MCF 10A (cell line): ENCODE results near the gene SRRM3. TPM values are rescaled to one million over a fixed set of nuclear protein-coding genes. Genes with fewer than 3 reads are reported as not detected.

Source experiments
- BruUV-seq: library from RNA; stranded (reverse); fragments of 400-500 nt; replicated peaks from 2 replicates; lab custom pipeline; 2021; lab: Mats Ljungman, UMichigan
- CTCF ChIA-PET: fragments of 300-600 bp; sonication (Branson Sonifier 250); formaldehyde crosslinking; extraction: SDS; loops from one replicate; lab custom pipeline; 2021; ENCODE audit warnings: antibody characterized with exemption, inconsistent platforms; lab: Yijun Ruan, JAX
- POLR2A ChIA-PET: fragments of 300-600, 350-650 bp; sonication (Branson Sonifier 250); formaldehyde crosslinking; extraction: SDS; loops from one replicate; lab custom pipeline; 2020; ENCODE audit warnings: antibody characterized with exemption, inconsistent platforms; lab: Yijun Ruan, JAX
- DNase-seq: peaks from one replicate; pipeline ENCODE4 v3.0.0-alpha.2; 2018; ENCODE audit not compliant: unreplicated experiment
- H3K27ac Mint-ChIP-seq: one replicate; pipeline ENCODE4 v1.8.0; 2022; ENCODE audit warnings: mild to moderate bottlenecking, low read depth, mixed read lengths; ENCODE audit not compliant: unreplicated experiment
- H3K27me3 Mint-ChIP-seq: one replicate; pipeline ENCODE4 v1.8.0; 2022; ENCODE audit warnings: mixed read lengths; ENCODE audit not compliant: insufficient read depth, unreplicated experiment
- H3K36me3 Mint-ChIP-seq: one replicate; pipeline ENCODE4 v1.8.0; 2022; ENCODE audit warnings: mild to moderate bottlenecking, moderate library complexity, mixed read lengths; ENCODE audit not compliant: insufficient read depth, unreplicated experiment
- H3K4me1 Mint-ChIP-seq: one replicate; pipeline ENCODE4 v1.8.0; 2022; ENCODE audit warnings: mixed read lengths; ENCODE audit not compliant: insufficient read depth, unreplicated experiment
- H3K4me3 Mint-ChIP-seq: one replicate; pipeline ENCODE4 v1.8.0; 2022; ENCODE audit warnings: mild to moderate bottlenecking, moderate library complexity, mixed read lengths; ENCODE audit not compliant: unreplicated experiment
- H3K9me3 Mint-ChIP-seq: one replicate; pipeline ENCODE4 v1.8.0; 2022; ENCODE audit warnings: mixed read lengths; ENCODE audit not compliant: unreplicated experiment
- intact Hi-C: fragments of 100-400 bp; cut with micrococcal nuclease; formaldehyde crosslinking; loops from 2 replicates; pipeline ENCODE4 v1.14.1; 2022
- total RNA-seq: library from RNA; stranded (reverse); gene quantifications from 2 replicates; pipeline ENCODE4 v1.2.3, GENCODE V29; 2022
- TF ChIP-seq, protein P1 (sequence below): fragments of 200-600 bp; IDR thresholded peaks from one replicate; pipeline ENCODE4 v1.8.0; 2022; ENCODE audit warnings: antibody characterized with exemption, mild to moderate bottlenecking; ENCODE audit not compliant: unreplicated experiment

Gene SRRM3
- total RNA-seq, 1 experiment from 2014 or later, result 0.70 TPM

DNA sequence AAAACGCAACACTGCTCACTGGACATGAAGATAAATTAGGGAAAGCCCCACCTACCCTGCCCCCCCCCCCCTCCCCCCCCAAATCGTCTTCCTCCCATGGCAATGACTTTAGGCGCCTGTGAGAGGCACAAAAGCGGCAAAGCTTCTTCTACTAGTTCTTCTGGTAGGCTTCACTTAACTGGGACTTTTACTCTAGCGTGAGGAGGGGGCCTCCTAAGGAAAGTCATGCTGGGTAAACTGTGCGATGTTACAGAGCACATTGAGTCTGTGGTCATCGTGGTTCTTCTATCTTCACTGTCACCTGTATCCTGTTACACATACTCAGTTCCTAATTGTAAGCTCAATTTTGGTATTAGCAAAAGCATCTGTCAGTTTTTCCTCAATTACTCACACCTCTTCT is 125.9 kb downstream of the SRRM3 start:
- Mint-ChIP-seq H3K4me3 (no peak overlapping the region), H3K9me3 (no peaks in the 10 kb centered on the region), H3K27me3 (no peaks in the 10 kb centered on the region), H3K27ac (no peak overlapping the region), H3K4me1 (peaks cover 8% of the 10 kb centered on the region), H3K36me3 (peaks cover 87% of the 10 kb centered on the region)
- POLR2A ChIA-PET, result interaction anchor here (1.0 to 1.9 kb wide), 4 partner anchors 9 to 33 kb away, joined by 4 to 15 read pairs (median 6); partner anchors contain the start of gene HSPB1
- no peak for DNase-seq
- intact Hi-C loops, result no loop called here
- no TSS peak for BruUV-seq
- TF ChIP-seq, protein P1, sequence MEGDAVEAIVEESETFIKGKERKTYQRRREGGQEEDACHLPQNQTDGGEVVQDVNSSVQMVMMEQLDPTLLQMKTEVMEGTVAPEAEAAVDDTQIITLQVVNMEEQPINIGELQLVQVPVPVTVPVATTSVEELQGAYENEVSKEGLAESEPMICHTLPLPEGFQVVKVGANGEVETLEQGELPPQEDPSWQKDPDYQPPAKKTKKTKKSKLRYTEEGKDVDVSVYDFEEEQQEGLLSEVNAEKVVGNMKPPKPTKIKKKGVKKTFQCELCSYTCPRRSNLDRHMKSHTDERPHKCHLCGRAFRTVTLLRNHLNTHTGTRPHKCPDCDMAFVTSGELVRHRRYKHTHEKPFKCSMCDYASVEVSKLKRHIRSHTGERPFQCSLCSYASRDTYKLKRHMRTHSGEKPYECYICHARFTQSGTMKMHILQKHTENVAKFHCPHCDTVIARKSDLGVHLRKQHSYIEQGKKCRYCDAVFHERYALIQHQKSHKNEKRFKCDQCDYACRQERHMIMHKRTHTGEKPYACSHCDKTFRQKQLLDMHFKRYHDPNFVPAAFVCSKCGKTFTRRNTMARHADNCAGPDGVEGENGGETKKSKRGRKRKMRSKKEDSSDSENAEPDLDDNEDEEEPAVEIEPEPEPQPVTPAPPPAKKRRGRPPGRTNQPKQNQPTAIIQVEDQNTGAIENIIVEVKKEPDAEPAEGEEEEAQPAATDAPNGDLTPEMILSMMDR, result no peak
- CTCF ChIA-PET, result interaction anchor here (0.5 to 0.7 kb wide), 2 partner anchors 160 to 274 kb away, joined by 3 read pairs; no protein-coding TSS in a partner anchor

GRCh38 chr7:76328389-76328788 is 126.7 kb downstream of the SRRM3 start:
- ChIA-PET CTCF (interaction anchor here (0.8 kb wide), 1 partner anchor 10 kb away, joined by 3 read pairs; no protein-coding TSS in a partner anchor), POLR2A (no interaction called here)
- H3K36me3 Mint-ChIP-seq, result peaks cover 92% of the 10 kb centered on the region
- DNase-seq, result no peak
- peaks cover 11% of the 10 kb centered on the region for H3K4me1 Mint-ChIP-seq
- TF ChIP-seq, protein P1, result no peak
- no peaks in the 10 kb centered on the region for H3K27me3 Mint-ChIP-seq
- intact Hi-C loops, result no loop called here
- no peak overlapping the region for H3K27ac Mint-ChIP-seq
- no peaks in the 10 kb centered on the region for H3K9me3 Mint-ChIP-seq
- H3K4me3 Mint-ChIP-seq, result no peak overlapping the region
- no TSS peak for BruUV-seq

DNA sequence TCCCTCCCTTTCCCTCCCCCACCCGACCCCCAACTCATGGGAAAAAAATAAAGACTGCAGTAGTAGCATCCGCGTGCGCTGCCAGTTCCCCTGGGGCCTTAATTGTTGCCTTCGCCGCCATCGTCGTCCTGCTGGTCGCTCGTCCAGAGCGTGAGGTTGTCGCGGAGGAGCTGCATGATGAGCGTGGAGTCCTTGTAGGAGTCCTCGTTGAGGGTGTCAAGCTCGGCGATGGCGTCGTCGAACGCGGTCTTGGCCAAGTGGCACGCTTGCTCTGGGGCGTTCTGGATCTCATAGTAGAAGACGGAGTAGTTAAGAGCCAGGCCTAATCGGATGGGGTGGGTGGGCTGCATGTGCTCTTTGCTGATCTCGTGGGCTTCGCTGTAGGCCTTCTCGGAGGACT is 127.8 kb downstream of the SRRM3 start:
- no TSS peak for BruUV-seq
- Mint-ChIP-seq H3K36me3 (peaks cover 85% of the 10 kb centered on the region), H3K4me3 (no peak overlapping the region), H3K27ac (no peak overlapping the region), H3K4me1 (peaks cover 16% of the 10 kb centered on the region), H3K9me3 (no peaks in the 10 kb centered on the region), H3K27me3 (no peaks in the 10 kb centered on the region)
- TF ChIP-seq, protein P1, result no peak
- DNase-seq, result no peak
- ChIA-PET POLR2A (interaction anchor here (1.8 kb wide), 1 partner anchor 30 kb away, joined by 4 read pairs; the partner anchor contains the start of gene YWHAG), CTCF (interaction anchor here (0.6 kb wide), 2 partner anchors 8 to 23 kb away, joined by 3 read pairs; no protein-coding TSS in a partner anchor)
- intact Hi-C loops, result no loop called here

- H3K4me1 Mint-ChIP-seq, result peaks cover 16% of the 10 kb centered on the region
- no peak overlapping the region for H3K27ac Mint-ChIP-seq
- POLR2A ChIA-PET, result interaction anchor here (1.8 kb wide), 1 partner anchor 29 kb away, joined by 4 read pairs; the partner anchor contains the start of gene YWHAG
- H3K9me3 Mint-ChIP-seq, result no peaks in the 10 kb centered on the region
- no peaks in the 10 kb centered on the region for H3K27me3 Mint-ChIP-seq
- peaks cover 80% of the 10 kb centered on the region for H3K36me3 Mint-ChIP-seq
- intact Hi-C loops, result no loop called here
- TF ChIP-seq, protein P1, result no peak
- H3K4me3 Mint-ChIP-seq, result no peak overlapping the region
- CTCF ChIA-PET, result no interaction called here
- no peak for DNase-seq
- no TSS peak for BruUV-seq
Observed at GRCh38 chr7:76330261-76330660, 128.6 kb downstream of the SRRM3 start.
